ENCODE data around the gene HCFC1.

The HCFC1 gene

GRCh38 chrX:153906126-153906917 lies 65.3 kb downstream of the HCFC1 start:
- no peak for DNase-seq

GRCh38 chrX:153905481-153906095 lies 66.0 kb downstream of the HCFC1 start:
- no peak for DNase-seq

GRCh38 chrX:153903991-153904957 lies 67.3 kb downstream of the HCFC1 start, which contains the start of gene AVPR2:
TSS of gene AVPR2 (plus strand) at chrX:153904673. CDS start at chrX:153905146, 473 bp downstream.
- no peak for DNase-seq

- no peak for DNase-seq
Observed at GRCh38 chrX:153903238-153903980, 68.2 kb downstream of the HCFC1 start.

GRCh38 chrX:153902385-153902784 lies 69.2 kb downstream of the HCFC1 start:
- no peak for DNase-seq

GRCh38 chrX:153901753-153902140 lies 69.9 kb downstream of the HCFC1 start:
- DNase-seq: no peak

GRCh38 chrX:153900831-153901752 lies 70.5 kb downstream of the HCFC1 start:
- DNase-seq: no peak

GRCh38 chrX:153897899-153898298 lies 73.7 kb downstream of the HCFC1 start:
- no peak for DNase-seq

All from nucleus accumbens (tissue), 56 donors.